ENCODE data around the gene TSEN54.
A peak's percentile ranks its signal among the peaks of the same experiment; 100 is the strongest.
"Not testable (repeated sequence)": the region's sequence is repeated elsewhere in the genome, so short reads cannot be mapped to it uniquely, and the experiment has no call there.

The TSEN54 gene

GRCh38 chr17:75477490-75477862 is 38.9 kb upstream of the TSEN54 start:
- H3K9me3 ChIP-seq (ENCODE audit: control insufficient read depth in 1 of 2, low read length in 2 of 2); H3K27ac ChIP-seq (ENCODE audit: low read length); H3K4me3 ChIP-seq (ENCODE audit: low read depth in 1 of 2, low read length in 2 of 2); H3K36me3 ChIP-seq (ENCODE audit: control insufficient read depth in 1 of 2, insufficient read depth in 2 of 2, low read length in 2 of 2); H3K27me3 ChIP-seq (ENCODE audit: low read depth, low read length): not testable (repeated sequence)
- peaks cover 9 to 33% of the 10 kb centered on the region in 2 donors for H3K4me1 ChIP-seq (ENCODE audit: control insufficient read depth in 1 of 2, insufficient read depth in 2 of 2, low read length in 2 of 2)

- H3K4me1 ChIP-seq (ENCODE audit: control insufficient read depth in 1 of 2, insufficient read depth in 2 of 2, low read length in 2 of 2): peaks cover 9 to 33% of the 10 kb centered on the region in 2 donors
- H3K4me3 ChIP-seq (ENCODE audit: low read depth in 1 of 2, low read length in 2 of 2): no peak overlapping the region
- no peaks in the 10 kb centered on the region for H3K36me3 ChIP-seq (ENCODE audit: control insufficient read depth in 1 of 2, insufficient read depth in 2 of 2, low read length in 2 of 2)
- H3K27ac ChIP-seq (ENCODE audit: low read length): no peak overlapping the region
- H3K9me3 ChIP-seq (ENCODE audit: control insufficient read depth in 1 of 2, low read length in 2 of 2): no peaks in the 10 kb centered on the region
- H3K27me3 ChIP-seq (ENCODE audit: low read depth, low read length): no peaks in the 10 kb centered on the region
Measured at GRCh38 chr17:75478508-75478907, 37.8 kb upstream of the TSEN54 start.

- Histone ChIP-seq H3K27me3 (ENCODE audit: low read depth, low read length) (no peaks in the 10 kb centered on the region), H3K9me3 (ENCODE audit: control insufficient read depth in 1 of 2, low read length in 2 of 2) (no peaks in the 10 kb centered on the region), H3K4me1 (ENCODE audit: control insufficient read depth in 1 of 2, insufficient read depth in 2 of 2, low read length in 2 of 2) (peaks cover 9 to 25% of the 10 kb centered on the region in 2 donors), H3K27ac (ENCODE audit: low read length) (no peak overlapping the region), H3K4me3 (ENCODE audit: low read depth in 1 of 2, low read length in 2 of 2) (no peak overlapping the region), H3K36me3 (ENCODE audit: control insufficient read depth in 1 of 2, insufficient read depth in 2 of 2, low read length in 2 of 2) (no peaks in the 10 kb centered on the region)
Measured at GRCh38 chr17:75480281-75480680, 36.0 kb upstream of the TSEN54 start.

GRCh38 chr17:75481194-75482068 is 34.9 kb upstream of the TSEN54 start:
- peaks cover 8 to 23% of the 10 kb centered on the region in 2 donors for H3K4me1 ChIP-seq (ENCODE audit: control insufficient read depth in 1 of 2, insufficient read depth in 2 of 2, low read length in 2 of 2)
- H3K9me3 ChIP-seq (ENCODE audit: control insufficient read depth in 1 of 2, low read length in 2 of 2): no peaks in the 10 kb centered on the region
- no peak overlapping the region for H3K27ac ChIP-seq (ENCODE audit: low read length)
- no peaks in the 10 kb centered on the region for H3K27me3 ChIP-seq (ENCODE audit: low read depth, low read length)
- H3K36me3 ChIP-seq (ENCODE audit: control insufficient read depth in 1 of 2, insufficient read depth in 2 of 2, low read length in 2 of 2): no peaks in the 10 kb centered on the region
- H3K4me3 ChIP-seq (ENCODE audit: low read depth in 1 of 2, low read length in 2 of 2): no peak overlapping the region

- Histone ChIP-seq H3K4me3 (ENCODE audit: low read depth in 1 of 2, low read length in 2 of 2) (no peak overlapping the region), H3K27ac (ENCODE audit: low read length) (no peak overlapping the region), H3K36me3 (ENCODE audit: control insufficient read depth in 1 of 2, insufficient read depth in 2 of 2, low read length in 2 of 2) (no peaks in the 10 kb centered on the region), H3K9me3 (ENCODE audit: control insufficient read depth in 1 of 2, low read length in 2 of 2) (no peaks in the 10 kb centered on the region), H3K27me3 (ENCODE audit: low read depth, low read length) (no peaks in the 10 kb centered on the region), H3K4me1 (ENCODE audit: control insufficient read depth in 1 of 2, insufficient read depth in 2 of 2, low read length in 2 of 2) (peaks cover 5 to 21% of the 10 kb centered on the region in 2 donors)
Measured at GRCh38 chr17:75482098-75482942, 34.0 kb upstream of the TSEN54 start.

GRCh38 chr17:75485688-75486087 is 30.6 kb upstream of the TSEN54 start:
- Histone ChIP-seq H3K9me3 (ENCODE audit: control insufficient read depth in 1 of 2, low read length in 2 of 2) (no peaks in the 10 kb centered on the region), H3K36me3 (ENCODE audit: control insufficient read depth in 1 of 2, insufficient read depth in 2 of 2, low read length in 2 of 2) (peaks cover 0 to 9% of the 10 kb centered on the region in 2 donors), H3K4me3 (ENCODE audit: low read depth in 1 of 2, low read length in 2 of 2) (no peak overlapping the region), H3K4me1 (ENCODE audit: control insufficient read depth in 1 of 2, insufficient read depth in 2 of 2, low read length in 2 of 2) (peaks cover 11 to 25% of the 10 kb centered on the region in 2 donors), H3K27ac (ENCODE audit: low read length) (no peak overlapping the region), H3K27me3 (ENCODE audit: low read depth, low read length) (no peaks in the 10 kb centered on the region)

- Histone ChIP-seq H3K4me1 (ENCODE audit: control insufficient read depth in 1 of 2, insufficient read depth in 2 of 2, low read length in 2 of 2) (peaks cover 11 to 25% of the 10 kb centered on the region in 2 donors), H3K4me3 (ENCODE audit: low read depth in 1 of 2, low read length in 2 of 2) (no peak overlapping the region), H3K36me3 (ENCODE audit: control insufficient read depth in 1 of 2, insufficient read depth in 2 of 2, low read length in 2 of 2) (peaks cover 0 to 13% of the 10 kb centered on the region in 2 donors), H3K9me3 (ENCODE audit: control insufficient read depth in 1 of 2, low read length in 2 of 2) (no peaks in the 10 kb centered on the region), H3K27ac (ENCODE audit: low read length) (no peak overlapping the region), H3K27me3 (ENCODE audit: low read depth, low read length) (no peaks in the 10 kb centered on the region)
Measured at GRCh38 chr17:75486151-75486550, 30.2 kb upstream of the TSEN54 start.

GRCh38 chr17:75486951-75487350 is 29.4 kb upstream of the TSEN54 start:
- Histone ChIP-seq H3K4me3 (ENCODE audit: low read depth in 1 of 2, low read length in 2 of 2) (no peak overlapping the region), H3K27me3 (ENCODE audit: low read depth, low read length) (no peaks in the 10 kb centered on the region), H3K9me3 (ENCODE audit: control insufficient read depth in 1 of 2, low read length in 2 of 2) (no peaks in the 10 kb centered on the region), H3K27ac (ENCODE audit: low read length) (peak overlapping the region; percentile 67), H3K4me1 (ENCODE audit: control insufficient read depth in 1 of 2, insufficient read depth in 2 of 2, low read length in 2 of 2) (peaks cover 11 to 25% of the 10 kb centered on the region in 2 donors), H3K36me3 (ENCODE audit: control insufficient read depth in 1 of 2, insufficient read depth in 2 of 2, low read length in 2 of 2) (peaks cover 7 to 21% of the 10 kb centered on the region in 2 donors)

- Histone ChIP-seq H3K9me3 (ENCODE audit: control insufficient read depth in 1 of 2, low read length in 2 of 2) (no peaks in the 10 kb centered on the region), H3K4me1 (ENCODE audit: control insufficient read depth in 1 of 2, insufficient read depth in 2 of 2, low read length in 2 of 2) (peaks cover 11 to 25% of the 10 kb centered on the region in 2 donors), H3K27me3 (ENCODE audit: low read depth, low read length) (no peaks in the 10 kb centered on the region), H3K27ac (ENCODE audit: low read length) (peak overlapping the region; percentile 67), H3K4me3 (ENCODE audit: low read depth in 1 of 2, low read length in 2 of 2) (peak overlapping the region in 1 of 2 donors; percentile 11), H3K36me3 (ENCODE audit: control insufficient read depth in 1 of 2, insufficient read depth in 2 of 2, low read length in 2 of 2) (peaks cover 9 to 27% of the 10 kb centered on the region in 2 donors)
Measured at GRCh38 chr17:75487351-75488070, 28.8 kb upstream of the TSEN54 start.

GRCh38 chr17:75488693-75489510 is 27.4 kb upstream of the TSEN54 start:
- no peaks in the 10 kb centered on the region for H3K9me3 ChIP-seq (ENCODE audit: control insufficient read depth in 1 of 2, low read length in 2 of 2)
- no peak overlapping the region for H3K27ac ChIP-seq (ENCODE audit: low read length)
- no peak overlapping the region for H3K4me3 ChIP-seq (ENCODE audit: low read depth in 1 of 2, low read length in 2 of 2)
- H3K36me3 ChIP-seq (ENCODE audit: control insufficient read depth in 1 of 2, insufficient read depth in 2 of 2, low read length in 2 of 2): peaks cover 16 to 41% of the 10 kb centered on the region in 2 donors
- H3K27me3 ChIP-seq (ENCODE audit: low read depth, low read length): no peaks in the 10 kb centered on the region
- H3K4me1 ChIP-seq (ENCODE audit: control insufficient read depth in 1 of 2, insufficient read depth in 2 of 2, low read length in 2 of 2): peaks cover 11 to 25% of the 10 kb centered on the region in 2 donors
